WTC11 (cell line): Measurements from ENCODE around the gene STIM2. TPM values are rescaled to one million over a fixed set of nuclear protein-coding genes. Genes with fewer than 3 reads are reported as not detected.

Experiments
- ATAC-seq: fragments of 200-7000 bp; cut with Tn5 transposase; 2 replicates; pipeline ENCODE4 v1.10.0; 2021; ENCODE audit warnings: mild to moderate bottlenecking, moderate library complexity
- CTCF ChIA-PET: fragments of 300-600 bp; sonication (Branson Sonifier 250); formaldehyde crosslinking; loops from one replicate; lab custom pipeline; 2021; ENCODE audit warnings: antibody characterized with exemption; lab: Charles Lee
- POLR2A ChIA-PET: fragments of 350-600 bp; sonication (Branson Sonifier 250); formaldehyde crosslinking; loops from one replicate; lab custom pipeline; 2021; ENCODE audit warnings: antibody characterized with exemption; lab: Charles Lee
- DNase-seq: peaks from one replicate; pipeline ENCODE4 v3.0.0; 2021; ENCODE audit warnings: low spot score
- H3K27ac Mint-ChIP-seq: 2 replicates; pipeline ENCODE4 v1.8.0; 2021; ENCODE audit warnings: mixed read lengths
- H3K27me3 Mint-ChIP-seq: 2 replicates; pipeline ENCODE4 v1.8.0; 2021; ENCODE audit warnings: low read depth, mild to moderate bottlenecking, moderate library complexity, mixed read lengths
- H3K36me3 Mint-ChIP-seq: 2 replicates; pipeline ENCODE4 v1.8.0; 2021; ENCODE audit warnings: mixed read lengths
- H3K4me1 Mint-ChIP-seq: 2 replicates; pipeline ENCODE4 v1.8.0; 2022; ENCODE audit warnings: mixed read lengths
- H3K4me3 Mint-ChIP-seq: 2 replicates; pipeline ENCODE4 v1.8.0; 2021; ENCODE audit warnings: mild to moderate bottlenecking, moderate library complexity, mixed read lengths
- H3K9me3 Mint-ChIP-seq: 2 replicates; pipeline ENCODE4 v1.8.0; 2021; ENCODE audit warnings: mixed read lengths
- CBFB ChIP-seq: sonication (generic); formaldehyde crosslinking; IDR thresholded peaks from 2 replicates; pipeline ENCODE4 v1.8.1; 2022; ENCODE audit warnings: mild to moderate bottlenecking, low read depth, missing genetic modification reagents
- ELF4 ChIP-seq: sonication (generic); formaldehyde crosslinking; IDR thresholded peaks from 2 replicates; pipeline ENCODE4 v1.8.1; 2022; ENCODE audit warnings: low read depth, mild to moderate bottlenecking, moderate library complexity, missing genetic modification reagents
- GTF2I ChIP-seq: fragments of 250-450 bp; sonication (Bioruptor Pico); conservative IDR thresholded peaks from 2 replicates; pipeline ENCODE4 v1.4.0; 2021; ENCODE audit warnings: mild to moderate bottlenecking
- NFE2L1 ChIP-seq: sonication (generic); formaldehyde crosslinking; IDR thresholded peaks from 2 replicates; pipeline ENCODE4 v1.8.1; 2023; ENCODE audit warnings: missing genetic modification reagents
- NFYB ChIP-seq: sonication (generic); formaldehyde crosslinking; conservative IDR thresholded peaks from 2 replicates; pipeline ENCODE4 v1.8.0; 2022; ENCODE audit warnings: low read depth, missing genetic modification reagents
- ZNF138 ChIP-seq: sonication (generic); formaldehyde crosslinking; conservative IDR thresholded peaks from 2 replicates; pipeline ENCODE4 v1.8.1; 2022; ENCODE audit warnings: mild to moderate bottlenecking, moderate library complexity, missing genetic modification reagents
- total RNA-seq: library from RNA; stranded (reverse); gene quantifications from 3 replicates; pipeline ENCODE4 v1.2.3, GENCODE V29; 2021
- TF ChIP-seq, protein P1 (sequence below): fragments of 250-450 bp; sonication (Bioruptor Pico); IDR thresholded peaks from 2 replicates; pipeline ENCODE4 v1.9.0; 2021; ENCODE audit warnings: mild to moderate bottlenecking
- TF ChIP-seq, protein P2 (sequence below): fragments of 200-600 bp; IDR thresholded peaks from 2 replicates; pipeline ENCODE4 v1.8.0; 2022; ENCODE audit warnings: antibody characterized with exemption
- TF ChIP-seq, protein P3 (sequence below): fragments of 250-450 bp; sonication (Bioruptor Pico); IDR thresholded peaks from 2 replicates; pipeline ENCODE4 v2.1.2; 2022; ENCODE audit warnings: mild to moderate bottlenecking, moderate library complexity
- TF ChIP-seq, protein P4 (sequence below): sonication (generic); formaldehyde crosslinking; IDR thresholded peaks from 2 replicates; pipeline ENCODE4 v1.8.1; 2023; ENCODE audit warnings: mild to moderate bottlenecking, moderate library complexity, missing genetic modification reagents
- TF ChIP-seq, protein P5 (sequence below): sonication (generic); formaldehyde crosslinking; IDR thresholded peaks from 2 replicates; pipeline ENCODE4 v1.8.1; 2022; ENCODE audit warnings: mild to moderate bottlenecking, moderate library complexity, missing genetic modification reagents
- TF ChIP-seq, protein P6 (sequence below): sonication (generic); formaldehyde crosslinking; IDR thresholded peaks from 2 replicates; pipeline ENCODE4 v1.8.1; 2022; ENCODE audit warnings: missing genetic modification reagents, borderline replicate concordance
- TF ChIP-seq, protein P7 (sequence below): sonication (generic); formaldehyde crosslinking; IDR thresholded peaks from 2 replicates; pipeline ENCODE4 v1.8.0; 2023; ENCODE audit warnings: missing genetic modification reagents, mild to moderate bottlenecking, borderline replicate concordance

STIM2 gene
- total RNA-seq, 1 experiment from 2014 or later, result 22.4 TPM

DNA sequence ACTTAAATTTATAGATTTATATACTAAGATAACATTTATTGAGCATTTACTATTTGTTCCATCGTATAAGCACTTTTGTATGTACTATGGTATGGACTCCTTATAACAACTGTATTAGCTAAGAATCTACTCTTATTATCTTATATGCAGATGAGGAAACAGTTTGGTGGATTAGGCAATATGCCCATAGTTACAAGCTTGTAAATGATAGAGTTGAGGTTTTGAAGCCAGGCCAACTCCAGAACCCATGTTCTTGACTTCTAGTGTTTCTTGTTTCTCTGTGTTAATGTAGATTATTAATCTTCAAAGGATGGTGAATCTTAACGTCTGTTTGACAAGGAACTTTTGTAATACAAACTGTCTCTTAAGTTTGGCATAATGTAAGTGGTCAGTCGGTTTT, 71.3 kb downstream of the STIM2 start:
- Mint-ChIP-seq H3K4me1 (peaks cover 12% of the 10 kb centered on the region), H3K36me3 (no peaks in the 10 kb centered on the region), H3K9me3 (no peaks in the 10 kb centered on the region), H3K27me3 (no peaks in the 10 kb centered on the region), H3K4me3 (no peak overlapping the region), H3K27ac (no peak overlapping the region)
- CTCF ChIA-PET, result no interaction called here
- POLR2A ChIA-PET, result no interaction called here
- TF ChIP-seq NFYB (CRISPR knock-in tag) (no peak), GTF2I (CRISPR knock-in tag) (no peak), ZNF138 (CRISPR knock-in tag) (no peak), NFE2L1 (CRISPR knock-in tag) (no peak), CBFB (CRISPR knock-in tag) (no peak), ELF4 (no peak)
- TF ChIP-seq, protein P1, sequence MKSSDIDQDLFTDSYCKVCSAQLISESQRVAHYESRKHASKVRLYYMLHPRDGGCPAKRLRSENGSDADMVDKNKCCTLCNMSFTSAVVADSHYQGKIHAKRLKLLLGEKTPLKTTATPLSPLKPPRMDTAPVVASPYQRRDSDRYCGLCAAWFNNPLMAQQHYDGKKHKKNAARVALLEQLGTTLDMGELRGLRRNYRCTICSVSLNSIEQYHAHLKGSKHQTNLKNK, result no peak
- TF ChIP-seq, protein P2, sequence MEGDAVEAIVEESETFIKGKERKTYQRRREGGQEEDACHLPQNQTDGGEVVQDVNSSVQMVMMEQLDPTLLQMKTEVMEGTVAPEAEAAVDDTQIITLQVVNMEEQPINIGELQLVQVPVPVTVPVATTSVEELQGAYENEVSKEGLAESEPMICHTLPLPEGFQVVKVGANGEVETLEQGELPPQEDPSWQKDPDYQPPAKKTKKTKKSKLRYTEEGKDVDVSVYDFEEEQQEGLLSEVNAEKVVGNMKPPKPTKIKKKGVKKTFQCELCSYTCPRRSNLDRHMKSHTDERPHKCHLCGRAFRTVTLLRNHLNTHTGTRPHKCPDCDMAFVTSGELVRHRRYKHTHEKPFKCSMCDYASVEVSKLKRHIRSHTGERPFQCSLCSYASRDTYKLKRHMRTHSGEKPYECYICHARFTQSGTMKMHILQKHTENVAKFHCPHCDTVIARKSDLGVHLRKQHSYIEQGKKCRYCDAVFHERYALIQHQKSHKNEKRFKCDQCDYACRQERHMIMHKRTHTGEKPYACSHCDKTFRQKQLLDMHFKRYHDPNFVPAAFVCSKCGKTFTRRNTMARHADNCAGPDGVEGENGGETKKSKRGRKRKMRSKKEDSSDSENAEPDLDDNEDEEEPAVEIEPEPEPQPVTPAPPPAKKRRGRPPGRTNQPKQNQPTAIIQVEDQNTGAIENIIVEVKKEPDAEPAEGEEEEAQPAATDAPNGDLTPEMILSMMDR, result no peak
- TF ChIP-seq, protein P3, sequence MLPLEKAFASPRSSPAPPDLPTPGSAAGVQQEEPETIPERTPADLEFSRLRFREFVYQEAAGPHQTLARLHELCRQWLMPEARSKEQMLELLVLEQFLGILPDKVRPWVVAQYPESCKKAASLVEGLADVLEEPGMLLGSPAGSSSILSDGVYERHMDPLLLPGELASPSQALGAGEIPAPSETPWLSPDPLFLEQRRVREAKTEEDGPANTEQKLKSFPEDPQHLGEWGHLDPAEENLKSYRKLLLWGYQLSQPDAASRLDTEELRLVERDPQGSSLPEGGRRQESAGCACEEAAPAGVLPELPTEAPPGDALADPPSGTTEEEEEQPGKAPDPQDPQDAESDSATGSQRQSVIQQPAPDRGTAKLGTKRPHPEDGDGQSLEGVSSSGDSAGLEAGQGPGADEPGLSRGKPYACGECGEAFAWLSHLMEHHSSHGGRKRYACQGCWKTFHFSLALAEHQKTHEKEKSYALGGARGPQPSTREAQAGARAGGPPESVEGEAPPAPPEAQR (CRISPR knock-in tag), result no peak
- TF ChIP-seq, protein P4, sequence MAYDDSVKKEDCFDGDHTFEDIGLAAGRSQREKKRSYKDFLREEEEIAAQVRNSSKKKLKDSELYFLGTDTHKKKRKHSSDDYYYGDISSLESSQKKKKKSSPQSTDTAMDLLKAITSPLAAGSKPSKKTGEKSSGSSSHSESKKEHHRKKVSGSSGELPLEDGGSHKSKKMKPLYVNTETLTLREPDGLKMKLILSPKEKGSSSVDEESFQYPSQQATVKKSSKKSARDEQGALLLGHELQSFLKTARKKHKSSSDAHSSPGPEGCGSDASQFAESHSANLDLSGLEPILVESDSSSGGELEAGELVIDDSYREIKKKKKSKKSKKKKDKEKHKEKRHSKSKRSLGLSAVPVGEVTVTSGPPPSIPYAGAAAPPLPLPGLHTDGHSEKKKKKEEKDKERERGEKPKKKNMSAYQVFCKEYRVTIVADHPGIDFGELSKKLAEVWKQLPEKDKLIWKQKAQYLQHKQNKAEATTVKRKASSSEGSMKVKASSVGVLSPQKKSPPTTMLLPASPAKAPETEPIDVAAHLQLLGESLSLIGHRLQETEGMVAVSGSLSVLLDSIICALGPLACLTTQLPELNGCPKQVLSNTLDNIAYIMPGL (CRISPR knock-in tag), result no peak
- TF ChIP-seq, protein P5, sequence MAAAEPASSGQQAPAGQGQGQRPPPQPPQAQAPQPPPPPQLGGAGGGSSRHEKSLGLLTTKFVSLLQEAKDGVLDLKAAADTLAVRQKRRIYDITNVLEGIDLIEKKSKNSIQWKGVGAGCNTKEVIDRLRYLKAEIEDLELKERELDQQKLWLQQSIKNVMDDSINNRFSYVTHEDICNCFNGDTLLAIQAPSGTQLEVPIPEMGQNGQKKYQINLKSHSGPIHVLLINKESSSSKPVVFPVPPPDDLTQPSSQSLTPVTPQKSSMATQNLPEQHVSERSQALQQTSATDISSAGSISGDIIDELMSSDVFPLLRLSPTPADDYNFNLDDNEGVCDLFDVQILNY (CRISPR knock-in tag), result no peak
- TF ChIP-seq, protein P6, sequence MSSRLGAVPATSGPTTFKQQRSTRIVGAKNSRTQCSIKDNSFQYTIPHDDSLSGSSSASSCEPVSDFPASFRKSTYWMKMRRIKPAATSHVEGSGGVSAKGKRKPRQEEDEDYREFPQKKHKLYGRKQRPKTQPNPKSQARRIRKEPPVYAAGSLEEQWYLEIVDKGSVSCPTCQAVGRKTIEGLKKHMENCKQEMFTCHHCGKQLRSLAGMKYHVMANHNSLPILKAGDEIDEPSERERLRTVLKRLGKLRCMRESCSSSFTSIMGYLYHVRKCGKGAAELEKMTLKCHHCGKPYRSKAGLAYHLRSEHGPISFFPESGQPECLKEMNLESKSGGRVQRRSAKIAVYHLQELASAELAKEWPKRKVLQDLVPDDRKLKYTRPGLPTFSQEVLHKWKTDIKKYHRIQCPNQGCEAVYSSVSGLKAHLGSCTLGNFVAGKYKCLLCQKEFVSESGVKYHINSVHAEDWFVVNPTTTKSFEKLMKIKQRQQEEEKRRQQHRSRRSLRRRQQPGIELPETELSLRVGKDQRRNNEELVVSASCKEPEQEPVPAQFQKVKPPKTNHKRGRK (CRISPR knock-in tag), result no peak
- TF ChIP-seq, protein P7, sequence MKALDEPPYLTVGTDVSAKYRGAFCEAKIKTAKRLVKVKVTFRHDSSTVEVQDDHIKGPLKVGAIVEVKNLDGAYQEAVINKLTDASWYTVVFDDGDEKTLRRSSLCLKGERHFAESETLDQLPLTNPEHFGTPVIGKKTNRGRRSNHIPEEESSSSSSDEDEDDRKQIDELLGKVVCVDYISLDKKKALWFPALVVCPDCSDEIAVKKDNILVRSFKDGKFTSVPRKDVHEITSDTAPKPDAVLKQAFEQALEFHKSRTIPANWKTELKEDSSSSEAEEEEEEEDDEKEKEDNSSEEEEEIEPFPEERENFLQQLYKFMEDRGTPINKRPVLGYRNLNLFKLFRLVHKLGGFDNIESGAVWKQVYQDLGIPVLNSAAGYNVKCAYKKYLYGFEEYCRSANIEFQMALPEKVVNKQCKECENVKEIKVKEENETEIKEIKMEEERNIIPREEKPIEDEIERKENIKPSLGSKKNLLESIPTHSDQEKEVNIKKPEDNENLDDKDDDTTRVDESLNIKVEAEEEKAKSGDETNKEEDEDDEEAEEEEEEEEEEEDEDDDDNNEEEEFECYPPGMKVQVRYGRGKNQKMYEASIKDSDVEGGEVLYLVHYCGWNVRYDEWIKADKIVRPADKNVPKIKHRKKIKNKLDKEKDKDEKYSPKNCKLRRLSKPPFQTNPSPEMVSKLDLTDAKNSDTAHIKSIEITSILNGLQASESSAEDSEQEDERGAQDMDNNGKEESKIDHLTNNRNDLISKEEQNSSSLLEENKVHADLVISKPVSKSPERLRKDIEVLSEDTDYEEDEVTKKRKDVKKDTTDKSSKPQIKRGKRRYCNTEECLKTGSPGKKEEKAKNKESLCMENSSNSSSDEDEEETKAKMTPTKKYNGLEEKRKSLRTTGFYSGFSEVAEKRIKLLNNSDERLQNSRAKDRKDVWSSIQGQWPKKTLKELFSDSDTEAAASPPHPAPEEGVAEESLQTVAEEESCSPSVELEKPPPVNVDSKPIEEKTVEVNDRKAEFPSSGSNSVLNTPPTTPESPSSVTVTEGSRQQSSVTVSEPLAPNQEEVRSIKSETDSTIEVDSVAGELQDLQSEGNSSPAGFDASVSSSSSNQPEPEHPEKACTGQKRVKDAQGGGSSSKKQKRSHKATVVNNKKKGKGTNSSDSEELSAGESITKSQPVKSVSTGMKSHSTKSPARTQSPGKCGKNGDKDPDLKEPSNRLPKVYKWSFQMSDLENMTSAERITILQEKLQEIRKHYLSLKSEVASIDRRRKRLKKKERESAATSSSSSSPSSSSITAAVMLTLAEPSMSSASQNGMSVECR, result no peak
- DNase-seq, result no peak
- ATAC-seq, result no peak
